ENCODE measurements around the gene PSMB8.

Gene PSMB8

GRCh38 chr6:32876603-32877002, 32.8 kb upstream of the PSMB8 start:
- TF ChIP-seq ZEB2 (tag by site-specific recombination; IDR thresholded peaks at IDR 0.05) (no peak), ZNF16 (tag by site-specific recombination; IDR thresholded peaks at IDR 0.05; ENCODE audit: low read depth) (no peak), ZNF600 (tag by site-specific recombination; IDR thresholded peaks at IDR 0.05) (no peak), SCRT2 (tag by site-specific recombination; IDR thresholded peaks at IDR 0.05) (no peak), ZNF596 (tag by site-specific recombination; IDR thresholded peaks at IDR 0.05) (no peak), ZNF747 (tag by site-specific recombination; IDR thresholded peaks at IDR 0.05) (no peak), ZBTB21 (tag by site-specific recombination; IDR thresholded peaks at IDR 0.05) (no peak), ZNF248 (tag by site-specific recombination; IDR thresholded peaks at IDR 0.05) (no peak), GFI1B (tag by site-specific recombination; IDR thresholded peaks at IDR 0.05) (no peak), GLIS2 (tag by site-specific recombination; IDR thresholded peaks at IDR 0.05) (no peak), ZNF311 (tag by site-specific recombination; IDR thresholded peaks at IDR 0.05; ENCODE audit: borderline replicate concordance) (no peak), ZNF624 (tag by site-specific recombination; IDR thresholded peaks at IDR 0.05) (no peak), ZNF280D (tag by site-specific recombination; IDR thresholded peaks at IDR 0.05) (no peak), ZNF843 (tag by site-specific recombination; IDR thresholded peaks at IDR 0.05) (no peak), MYNN (tag by site-specific recombination; IDR thresholded peaks at IDR 0.05; ENCODE audit: borderline replicate concordance) (no peak), OVOL3 (tag by site-specific recombination; IDR thresholded peaks at IDR 0.05) (no peak), ZNF777 (tag by site-specific recombination; IDR thresholded peaks at IDR 0.05; ENCODE audit: borderline replicate concordance) (no peak), ZBTB8A (tag by site-specific recombination; IDR thresholded peaks at IDR 0.05) (no peak)
- TF ChIP-seq, protein P1, sequence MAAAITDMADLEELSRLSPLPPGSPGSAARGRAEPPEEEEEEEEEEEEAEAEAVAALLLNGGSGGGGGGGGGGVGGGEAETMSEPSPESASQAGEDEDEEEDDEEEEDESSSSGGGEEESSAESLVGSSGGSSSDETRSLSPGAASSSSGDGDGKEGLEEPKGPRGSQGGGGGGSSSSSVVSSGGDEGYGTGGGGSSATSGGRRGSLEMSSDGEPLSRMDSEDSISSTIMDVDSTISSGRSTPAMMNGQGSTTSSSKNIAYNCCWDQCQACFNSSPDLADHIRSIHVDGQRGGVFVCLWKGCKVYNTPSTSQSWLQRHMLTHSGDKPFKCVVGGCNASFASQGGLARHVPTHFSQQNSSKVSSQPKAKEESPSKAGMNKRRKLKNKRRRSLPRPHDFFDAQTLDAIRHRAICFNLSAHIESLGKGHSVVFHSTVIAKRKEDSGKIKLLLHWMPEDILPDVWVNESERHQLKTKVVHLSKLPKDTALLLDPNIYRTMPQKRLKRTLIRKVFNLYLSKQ (tag by site-specific recombination; IDR thresholded peaks at IDR 0.05; ENCODE audit: borderline replicate concordance): no peak
- TF ChIP-seq, protein P2, sequence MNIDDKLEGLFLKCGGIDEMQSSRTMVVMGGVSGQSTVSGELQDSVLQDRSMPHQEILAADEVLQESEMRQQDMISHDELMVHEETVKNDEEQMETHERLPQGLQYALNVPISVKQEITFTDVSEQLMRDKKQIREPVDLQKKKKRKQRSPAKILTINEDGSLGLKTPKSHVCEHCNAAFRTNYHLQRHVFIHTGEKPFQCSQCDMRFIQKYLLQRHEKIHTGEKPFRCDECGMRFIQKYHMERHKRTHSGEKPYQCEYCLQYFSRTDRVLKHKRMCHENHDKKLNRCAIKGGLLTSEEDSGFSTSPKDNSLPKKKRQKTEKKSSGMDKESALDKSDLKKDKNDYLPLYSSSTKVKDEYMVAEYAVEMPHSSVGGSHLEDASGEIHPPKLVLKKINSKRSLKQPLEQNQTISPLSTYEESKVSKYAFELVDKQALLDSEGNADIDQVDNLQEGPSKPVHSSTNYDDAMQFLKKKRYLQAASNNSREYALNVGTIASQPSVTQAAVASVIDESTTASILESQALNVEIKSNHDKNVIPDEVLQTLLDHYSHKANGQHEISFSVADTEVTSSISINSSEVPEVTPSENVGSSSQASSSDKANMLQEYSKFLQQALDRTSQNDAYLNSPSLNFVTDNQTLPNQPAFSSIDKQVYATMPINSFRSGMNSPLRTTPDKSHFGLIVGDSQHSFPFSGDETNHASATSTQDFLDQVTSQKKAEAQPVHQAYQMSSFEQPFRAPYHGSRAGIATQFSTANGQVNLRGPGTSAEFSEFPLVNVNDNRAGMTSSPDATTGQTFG (tag by site-specific recombination; IDR thresholded peaks at IDR 0.05; ENCODE audit: borderline replicate concordance): no peak
- H3K4me3 ChIP-seq (ENCODE audit: low read depth, low read length): no peak overlapping the region
- ChIA-PET POLR2A (interaction anchor here (0.6 to 0.9 kb wide), 2 partner anchors 95 to 376 kb away, joined by 3 to 6 read pairs; no protein-coding TSS in a partner anchor), CTCF (interaction anchor here (0.9 to 5.1 kb wide), 9 partner anchors 8 to 176 kb away, joined by 3 to 43 read pairs (median 9); partner anchors contain the start of genes HLA-DMA and TAP2)
- no peaks in the 10 kb centered on the region for H3K36me3 ChIP-seq (ENCODE audit: control insufficient read depth in 2 of 2, insufficient read depth in 1 of 2, low read length in 2 of 2)
- no peaks in the 10 kb centered on the region for H3K9me3 ChIP-seq (ENCODE audit: control insufficient read depth, insufficient read depth, low read depth, low read length)
- no peak overlapping the region for H3K27ac ChIP-seq (ENCODE audit: extremely low read depth, low read depth, low read length)
- no peaks in the 10 kb centered on the region for H3K4me1 ChIP-seq (ENCODE audit: control insufficient read depth, insufficient read depth, low read length)
